Cortex of kidney (tissue), 1 donor: ENCODE measurements around the gene TNS1.
"Not testable (repeated sequence)": the region's sequence is repeated elsewhere in the genome, so short reads cannot be mapped to it uniquely, and the experiment has no call there.

ENCODE experiments used
- DNase-seq: peaks from one replicate; lab custom pipeline; 2025; lab: John Stamatoyannopoulos, UW

The TNS1 gene

GRCh38 chr2:218002845-218003180, at the start of gene TNS1:
Gene TNS1 (minus strand): TSS chr2:218002995. CDS start chr2:218002872, 123 bp downstream.
- no peak for DNase-seq

- DNase-seq, result no peak
Observed at GRCh38 chr2:218051903-218052302, 49.1 kb upstream of the TNS1 start.

GRCh38 chr2:218047536-218048225, 44.9 kb upstream of the TNS1 start:
- no peak for DNase-seq

- DNase-seq, result no peak
Observed at GRCh38 chr2:218046238-218046637, 43.4 kb upstream of the TNS1 start.

GRCh38 chr2:218044599-218044998, 41.8 kb upstream of the TNS1 start:
- not testable (repeated sequence) for DNase-seq

GRCh38 chr2:218043701-218044109, 40.9 kb upstream of the TNS1 start:
- no peak for DNase-seq

- DNase-seq, result no peak
Observed at GRCh38 chr2:218043100-218043499, 40.3 kb upstream of the TNS1 start.

- no peak for DNase-seq
Observed at GRCh38 chr2:218041302-218042168, 38.7 kb upstream of the TNS1 start.

GRCh38 chr2:218040883-218041282, 38.1 kb upstream of the TNS1 start:
- no peak for DNase-seq

DNA sequence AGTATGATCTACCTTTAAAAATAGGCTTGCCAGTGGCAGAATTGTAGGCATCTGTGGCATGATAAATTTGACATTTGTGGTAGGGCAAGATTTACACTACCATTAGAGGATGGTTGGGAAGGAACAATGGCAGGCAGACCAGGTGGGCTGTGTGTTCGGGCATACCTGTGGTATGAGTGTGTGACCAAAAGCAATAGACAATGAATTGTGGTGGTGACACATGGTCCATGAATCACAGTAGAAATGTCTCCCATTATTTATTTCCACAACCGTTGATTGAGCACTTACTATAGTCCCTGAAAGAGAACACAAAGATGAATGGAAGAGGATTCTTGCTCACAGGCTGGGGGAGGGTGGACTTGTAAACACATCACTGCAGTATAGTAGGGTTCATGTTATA, 36.4 kb upstream of the TNS1 start:
- no peak for DNase-seq

DNA sequence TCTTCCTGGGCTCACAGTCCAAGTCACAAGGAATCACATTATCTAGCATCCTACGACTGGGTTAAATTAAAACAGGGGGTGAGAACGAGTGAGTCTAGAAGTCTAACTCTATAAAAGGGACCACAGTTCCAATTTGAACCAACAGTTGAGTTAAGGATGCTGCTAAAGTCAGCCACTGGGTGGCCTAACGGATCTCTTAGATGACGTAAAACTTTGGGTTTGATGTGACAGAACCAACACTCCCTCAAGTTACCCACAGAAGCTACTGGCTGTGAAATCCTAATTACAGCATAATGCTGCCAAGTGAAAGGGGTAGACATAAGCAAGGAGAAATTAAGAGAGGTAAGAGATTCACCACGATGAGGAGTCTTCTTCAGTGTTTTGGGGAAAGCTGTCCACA, 33.6 kb upstream of the TNS1 start:
- no peak for DNase-seq

DNA sequence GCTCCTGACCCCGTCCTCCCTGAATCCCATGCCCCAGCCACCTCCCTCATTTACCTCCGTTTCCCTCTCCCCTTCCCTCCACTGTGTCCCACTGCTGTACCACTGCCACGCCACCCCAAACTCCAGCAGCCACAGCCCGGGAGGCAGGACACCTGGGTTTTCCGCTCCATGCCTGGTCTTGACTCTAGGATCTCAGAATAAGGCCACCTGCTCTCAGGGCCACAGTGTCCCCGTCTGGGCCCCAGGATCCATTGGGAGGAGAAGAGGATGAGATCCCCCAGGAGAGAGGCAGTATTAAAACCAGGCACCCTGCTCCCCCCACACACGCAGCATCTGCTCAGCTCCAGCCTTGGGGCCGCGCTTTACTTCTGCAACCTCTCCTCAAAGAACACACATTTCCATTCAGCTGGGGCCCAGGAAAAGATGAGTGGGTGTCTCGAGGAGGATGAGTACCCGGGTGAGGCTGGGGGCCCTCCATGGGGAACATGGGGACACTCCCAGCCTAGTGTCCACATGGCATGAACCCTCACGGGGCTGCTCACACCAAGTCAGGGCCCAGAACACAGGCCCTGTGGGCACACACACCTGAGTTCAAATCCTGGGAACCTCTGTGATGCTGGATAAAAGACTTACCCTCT, 32.8 kb upstream of the TNS1 start:
- DNase-seq, result no peak

DNA sequence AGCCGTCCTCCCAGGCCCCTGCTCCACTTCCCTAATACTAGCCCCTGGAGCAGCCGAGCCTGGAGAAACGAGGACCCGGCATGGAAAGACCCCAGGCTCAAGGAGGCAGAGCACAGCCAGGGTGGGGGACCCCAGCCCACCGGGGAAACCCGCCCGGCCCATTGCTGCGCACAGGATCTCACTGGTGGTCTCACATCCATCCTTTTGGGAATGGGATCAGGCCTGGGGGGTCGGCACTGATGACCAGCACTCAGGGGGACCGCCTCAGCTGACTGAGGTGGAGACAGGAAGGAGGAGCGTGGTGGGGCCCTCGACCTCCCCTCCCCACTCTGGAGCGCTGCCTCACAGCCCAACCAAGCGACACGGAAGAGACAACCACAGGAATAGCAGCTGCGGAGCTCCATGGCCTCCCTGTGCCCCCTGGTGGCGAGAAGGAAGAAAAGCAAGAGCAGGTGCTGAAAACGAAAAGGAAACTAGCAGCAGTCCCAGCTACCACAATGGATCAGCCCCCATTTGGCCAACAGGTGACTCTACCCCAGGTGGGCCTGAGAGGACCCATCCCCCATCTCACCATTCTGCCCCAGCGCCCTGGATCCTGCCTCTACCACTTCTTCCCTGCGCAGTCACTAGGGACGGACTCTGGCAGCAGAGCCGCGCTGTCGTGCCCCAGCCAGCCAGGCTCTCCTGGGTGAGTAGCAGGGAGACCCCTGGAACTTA, 31.9 kb upstream of the TNS1 start:
- DNase-seq, result not testable (repeated sequence)

DNA sequence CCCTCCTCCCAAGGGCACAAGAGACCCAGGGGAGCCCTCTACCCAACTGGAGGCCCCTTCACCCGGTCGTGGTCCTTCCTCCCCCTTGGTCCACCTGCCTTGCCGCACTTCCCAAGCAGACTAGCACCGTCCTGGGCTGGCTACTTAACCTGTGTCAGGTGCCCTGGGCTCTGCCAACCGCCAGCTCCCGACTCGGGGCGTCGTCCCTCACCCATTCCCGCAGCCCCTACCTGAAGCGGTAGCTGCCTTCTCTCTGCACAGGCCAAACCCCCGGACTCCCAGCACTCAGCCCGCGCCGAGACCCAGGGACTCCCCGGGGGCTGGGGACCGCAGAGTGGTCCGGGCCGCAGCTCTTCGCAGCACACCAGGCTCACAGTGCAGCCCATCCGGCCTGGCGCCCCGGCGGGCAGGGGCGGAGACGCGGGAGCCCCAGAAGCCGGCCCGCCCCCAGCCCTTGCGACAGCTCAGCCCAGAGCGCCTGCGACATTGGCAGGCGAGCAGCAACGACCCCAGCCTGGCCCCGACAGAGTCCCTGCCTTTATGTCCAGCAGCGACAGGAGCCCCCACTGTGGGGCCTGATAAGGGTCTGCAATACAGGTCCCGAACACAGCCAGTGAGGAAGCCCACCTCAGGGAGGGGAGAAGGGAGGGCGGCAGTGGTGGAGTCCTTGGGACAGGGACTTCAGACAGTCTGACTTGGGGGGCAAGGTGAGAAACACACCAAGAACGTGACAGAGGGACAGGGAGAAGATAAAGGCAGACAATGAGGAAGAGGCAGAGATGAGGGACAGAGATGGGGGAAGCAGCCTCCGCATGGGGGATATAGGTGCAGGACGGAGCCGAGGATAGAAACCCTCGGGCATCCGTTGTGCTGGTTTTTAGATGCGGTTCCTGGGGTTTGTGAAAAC, 31.0 kb upstream of the TNS1 start:
- no peak for DNase-seq

- no peak for DNase-seq
Observed at GRCh38 chr2:218033208-218033589, 30.4 kb upstream of the TNS1 start.

- no peak for DNase-seq
Observed at GRCh38 chr2:218032336-218033171, 29.8 kb upstream of the TNS1 start.

GRCh38 chr2:218031771-218032257, 29.0 kb upstream of the TNS1 start:
- DNase-seq, result no peak

DNA sequence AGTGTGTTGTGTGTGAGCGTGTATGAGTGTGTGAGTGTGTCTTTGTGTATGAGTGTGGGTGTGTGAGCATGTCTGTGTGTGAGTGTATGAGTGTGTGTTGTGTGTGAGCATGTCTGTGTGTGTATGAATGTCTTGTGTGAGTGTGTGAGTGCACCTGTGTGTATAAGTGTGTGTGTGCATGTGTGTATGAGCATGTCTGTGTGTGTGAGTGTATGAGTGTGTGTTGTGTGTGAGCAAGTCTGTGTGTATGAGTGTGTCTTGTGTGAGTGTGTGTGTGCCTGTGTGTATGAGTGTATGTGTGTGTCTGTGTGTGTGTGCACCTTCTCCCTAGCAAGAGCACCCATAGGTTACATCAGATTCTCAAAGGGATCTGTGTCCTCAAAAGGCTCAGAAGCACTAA, 28.5 kb upstream of the TNS1 start:
- DNase-seq, result no peak

- no peak for DNase-seq
Observed at GRCh38 chr2:218030409-218031195, 27.8 kb upstream of the TNS1 start.
